ENCODE data around the gene PIK3C2G. TPM values are rescaled to one million over a fixed set of nuclear protein-coding genes. Genes with fewer than 3 reads are reported as not detected.

Gene PIK3C2G
- polyA plus RNA-seq, 1 donor from 2014 or later: not detected

- no peaks in the 10 kb centered on the region for H3K27me3 Mint-ChIP-seq
Measured at GRCh38 chr12:18296909-18297280, 35.6 kb downstream of the PIK3C2G start.

GRCh38 chr12:18297902-18298301 lies 36.6 kb downstream of the PIK3C2G start:
- Mint-ChIP-seq H3K27me3 (no peaks in the 10 kb centered on the region), H3K36me3 (no peaks in the 10 kb centered on the region), H3K27ac (no peak overlapping the region), H3K4me1 (no peaks in the 10 kb centered on the region), H3K4me3 (no peak overlapping the region), H3K9me3 (peaks cover 0 to 9% (median 5%) of the 10 kb centered on the region in 3 donors)

More at GRCh38 chr12:18296909-18297280, 35.6 kb downstream of the PIK3C2G start:
- peaks cover 2% of the 10 kb centered on the region for H3K36me3 Mint-ChIP-seq
- H3K4me1 Mint-ChIP-seq: no peaks in the 10 kb centered on the region
- no peak overlapping the region for H3K4me3 Mint-ChIP-seq
- peaks cover 3 to 13% (median 5%) of the 10 kb centered on the region in 3 donors for H3K9me3 Mint-ChIP-seq
- no peak overlapping the region for H3K27ac Mint-ChIP-seq

GRCh38 chr12:18302809-18303430 lies 41.6 kb downstream of the PIK3C2G start:
- Mint-ChIP-seq H3K9me3 (peaks cover 0 to 9% (median 5%) of the 10 kb centered on the region in 3 donors), H3K27ac (no peak overlapping the region), H3K4me3 (no peak overlapping the region), H3K4me1 (no peaks in the 10 kb centered on the region), H3K36me3 (no peaks in the 10 kb centered on the region), H3K27me3 (no peaks in the 10 kb centered on the region)

- Mint-ChIP-seq H3K27me3 (no peaks in the 10 kb centered on the region), H3K36me3 (no peaks in the 10 kb centered on the region), H3K27ac (no peak overlapping the region), H3K9me3 (peaks cover 0 to 9% (median 5%) of the 10 kb centered on the region in 3 donors), H3K4me3 (no peak overlapping the region), H3K4me1 (no peaks in the 10 kb centered on the region)
Measured at GRCh38 chr12:18304609-18305008, 43.3 kb downstream of the PIK3C2G start.

- H3K4me3 Mint-ChIP-seq: no peak overlapping the region
- no peaks in the 10 kb centered on the region for H3K27me3 Mint-ChIP-seq
- no peaks in the 10 kb centered on the region for H3K36me3 Mint-ChIP-seq
- peaks cover 0 to 4% (median 2%) of the 10 kb centered on the region in 3 donors for H3K9me3 Mint-ChIP-seq
- no peak overlapping the region for H3K27ac Mint-ChIP-seq
- no peaks in the 10 kb centered on the region for H3K4me1 Mint-ChIP-seq
Measured at GRCh38 chr12:18306311-18306710, 45.0 kb downstream of the PIK3C2G start.

- no peaks in the 10 kb centered on the region for H3K27me3 Mint-ChIP-seq
- H3K27ac Mint-ChIP-seq: no peak overlapping the region
- H3K4me3 Mint-ChIP-seq: no peak overlapping the region
- H3K36me3 Mint-ChIP-seq: peaks cover 2% of the 10 kb centered on the region
- H3K9me3 Mint-ChIP-seq: peaks cover 0 to 7% (median 5%) of the 10 kb centered on the region in 3 donors
- H3K4me1 Mint-ChIP-seq: no peaks in the 10 kb centered on the region
Measured at GRCh38 chr12:18313306-18313705, 52.0 kb downstream of the PIK3C2G start.

GRCh38 chr12:18320036-18320617 lies 58.8 kb downstream of the PIK3C2G start:
- no peak overlapping the region for H3K27ac Mint-ChIP-seq
- peaks cover 0 to 3% (median 2%) of the 10 kb centered on the region in 3 donors for H3K9me3 Mint-ChIP-seq
- H3K27me3 Mint-ChIP-seq: no peaks in the 10 kb centered on the region
- H3K36me3 Mint-ChIP-seq: no peaks in the 10 kb centered on the region
- H3K4me3 Mint-ChIP-seq: no peak overlapping the region
- no peaks in the 10 kb centered on the region for H3K4me1 Mint-ChIP-seq

- Mint-ChIP-seq H3K27ac (no peak overlapping the region), H3K36me3 (no peaks in the 10 kb centered on the region), H3K4me3 (no peak overlapping the region)
Measured at GRCh38 chr12:18320976-18321375, 59.7 kb downstream of the PIK3C2G start.

GRCh38 chr12:18323159-18323558 lies 61.8 kb downstream of the PIK3C2G start:
- Mint-ChIP-seq H3K36me3 (no peaks in the 10 kb centered on the region), H3K9me3 (peaks cover 2 to 5% (median 4%) of the 10 kb centered on the region in 3 donors), H3K4me3 (no peak overlapping the region), H3K27me3 (no peaks in the 10 kb centered on the region), H3K4me1 (no peaks in the 10 kb centered on the region), H3K27ac (no peak overlapping the region)

More at GRCh38 chr12:18320976-18321375, 59.7 kb downstream of the PIK3C2G start:
- no peaks in the 10 kb centered on the region for H3K27me3 Mint-ChIP-seq
- no peaks in the 10 kb centered on the region for H3K4me1 Mint-ChIP-seq
- H3K9me3 Mint-ChIP-seq: peaks cover 0 to 4% (median 3%) of the 10 kb centered on the region in 3 donors

GRCh38 chr12:18327036-18327435 lies 65.7 kb downstream of the PIK3C2G start:
- H3K27me3 Mint-ChIP-seq: no peaks in the 10 kb centered on the region
- peaks cover 2 to 5% (median 4%) of the 10 kb centered on the region in 3 donors for H3K9me3 Mint-ChIP-seq
- H3K27ac Mint-ChIP-seq: no peak overlapping the region
- no peaks in the 10 kb centered on the region for H3K4me1 Mint-ChIP-seq
- H3K4me3 Mint-ChIP-seq: no peak overlapping the region
- H3K36me3 Mint-ChIP-seq: no peaks in the 10 kb centered on the region

- peaks cover 3 to 7% (median 4%) of the 10 kb centered on the region in 3 donors for H3K9me3 Mint-ChIP-seq
- no peak overlapping the region for H3K4me3 Mint-ChIP-seq
- no peaks in the 10 kb centered on the region for H3K27me3 Mint-ChIP-seq
- H3K4me1 Mint-ChIP-seq: peaks cover 0 to 2% (median 0%) of the 10 kb centered on the region in 3 donors
- H3K27ac Mint-ChIP-seq: no peak overlapping the region
- no peaks in the 10 kb centered on the region for H3K36me3 Mint-ChIP-seq
Measured at GRCh38 chr12:18332173-18332572, 70.9 kb downstream of the PIK3C2G start.

GRCh38 chr12:18339633-18340032 lies 78.3 kb downstream of the PIK3C2G start:
- H3K4me1 Mint-ChIP-seq: no peaks in the 10 kb centered on the region
- H3K36me3 Mint-ChIP-seq: no peaks in the 10 kb centered on the region
- peaks cover 0 to 5% (median 0%) of the 10 kb centered on the region in 3 donors for H3K9me3 Mint-ChIP-seq
- no peak overlapping the region for H3K27ac Mint-ChIP-seq
- no peaks in the 10 kb centered on the region for H3K27me3 Mint-ChIP-seq
- H3K4me3 Mint-ChIP-seq: no peak overlapping the region

- Mint-ChIP-seq H3K4me3 (no peak overlapping the region), H3K4me1 (no peaks in the 10 kb centered on the region), H3K9me3 (peaks cover 0 to 4% (median 0%) of the 10 kb centered on the region in 3 donors), H3K27ac (no peak overlapping the region), H3K36me3 (no peaks in the 10 kb centered on the region), H3K27me3 (no peaks in the 10 kb centered on the region)
Measured at GRCh38 chr12:18340186-18340585, 78.9 kb downstream of the PIK3C2G start.

- Mint-ChIP-seq H3K4me1 (no peaks in the 10 kb centered on the region), H3K36me3 (no peaks in the 10 kb centered on the region), H3K27me3 (no peaks in the 10 kb centered on the region), H3K4me3 (no peak overlapping the region), H3K9me3 (peaks cover 0 to 2% (median 0%) of the 10 kb centered on the region in 3 donors), H3K27ac (no peak overlapping the region)
Measured at GRCh38 chr12:18340786-18341185, 79.5 kb downstream of the PIK3C2G start.

GRCh38 chr12:18343708-18344107 lies 82.4 kb downstream of the PIK3C2G start:
- Mint-ChIP-seq H3K27ac (no peak overlapping the region), H3K4me1 (no peaks in the 10 kb centered on the region), H3K27me3 (no peaks in the 10 kb centered on the region), H3K9me3 (peaks cover 0 to 4% (median 0%) of the 10 kb centered on the region in 3 donors), H3K4me3 (no peak overlapping the region), H3K36me3 (no peaks in the 10 kb centered on the region)
